Neural cell (in vitro differentiated cells): Measurements from ENCODE around the gene SLC12A5.

Source experiments
- MXI1 ChIP-seq: fragments of 450-650 bp; conservative IDR thresholded peaks from 2 replicates; pipeline ENCODE4 v1.6.1; 2014; ENCODE audit warnings: antibody characterized with exemption, mild to moderate bottlenecking; ENCODE audit not compliant: poor library complexity, severe bottlenecking
- RAD21 ChIP-seq: fragments of 450-650 bp; conservative IDR thresholded peaks from 2 replicates; pipeline ENCODE4 v1.6.1; 2014; ENCODE audit warnings: antibody characterized with exemption, mild to moderate bottlenecking, moderate library complexity

GRCh38 chr20:46031014-46031569 lies 2.1 kb downstream of the SLC12A5 start:
- TF ChIP-seq RAD21 (no peak), MXI1 (no peak)
